HEK293T (cell line): ENCODE data around the gene EXOC3L4.

ENCODE experiments used
- CTCF ChIA-PET: fragments of 350-600 bp; formaldehyde crosslinking; extraction: SDS; loops from one replicate; lab custom pipeline; 2021; ENCODE audit warnings: antibody characterized with exemption, inconsistent platforms; lab: Yijun Ruan, JAX
- POLR2A ChIA-PET: fragments of 350-600 bp; formaldehyde crosslinking; extraction: SDS; loops from one replicate; lab custom pipeline; 2020; ENCODE audit warnings: antibody characterized with exemption, inconsistent platforms; lab: Yijun Ruan, JAX
- DNase-seq: peaks from one replicate; pipeline ENCODE4 v3.0.0; 2012; ENCODE audit warnings: mixed read lengths; ENCODE audit errors: extremely low spot score
- ARNT ChIP-seq: fragments of 450-650 bp; IDR thresholded peaks from 2 replicates; pipeline ENCODE4 v1.6.1; 2017; ENCODE audit warnings: mild to moderate bottlenecking
- BHLHE40 ChIP-seq: fragments of 450-650 bp; IDR thresholded peaks from 2 replicates; pipeline ENCODE4 v1.6.1; 2016; ENCODE audit warnings: mild to moderate bottlenecking, moderate library complexity, borderline replicate concordance
- CTBP1 ChIP-seq: fragments of 450-650 bp; IDR thresholded peaks from 2 replicates; pipeline ENCODE4 v1.6.1; 2016; ENCODE audit warnings: borderline replicate concordance
- ELF4 ChIP-seq: fragments of 450-650 bp; IDR thresholded peaks from 2 replicates; pipeline ENCODE4 v1.6.1; 2017; ENCODE audit warnings: antibody characterized with exemption
- FOXA1 ChIP-seq: fragments of 450-650 bp; IDR thresholded peaks from 2 replicates; pipeline ENCODE4 v1.6.1; 2016; ENCODE audit warnings: mild to moderate bottlenecking
- FOXK2 ChIP-seq: fragments of 450-650 bp; IDR thresholded peaks from 2 replicates; pipeline ENCODE4 v1.6.1; 2016; ENCODE audit warnings: mild to moderate bottlenecking
- FOXM1 ChIP-seq: fragments of 450-650 bp; IDR thresholded peaks from 2 replicates; pipeline ENCODE4 v1.6.1; 2017; ENCODE audit warnings: mild to moderate bottlenecking, borderline replicate concordance
- HDGF ChIP-seq: fragments of 450-650 bp; IDR thresholded peaks from 2 replicates; pipeline ENCODE4 v1.6.1; 2017; ENCODE audit warnings: antibody characterized with exemption, borderline replicate concordance
- L3MBTL2 ChIP-seq: fragments of 450-650 bp; conservative IDR thresholded peaks from 2 replicates; pipeline ENCODE4 v1.6.1; 2016; ENCODE audit warnings: mild to moderate bottlenecking
- LEF1 ChIP-seq: fragments of 450-650 bp; IDR thresholded peaks from 2 replicates; pipeline ENCODE4 v1.6.1; 2017; ENCODE audit warnings: mild to moderate bottlenecking, borderline replicate concordance
- NFRKB ChIP-seq: fragments of 450-650 bp; IDR thresholded peaks from 2 replicates; pipeline ENCODE4 v1.6.1; 2016; ENCODE audit warnings: mild to moderate bottlenecking, moderate library complexity
- SP1 ChIP-seq: fragments of 450-650 bp; IDR thresholded peaks from 2 replicates; pipeline ENCODE4 v1.6.1; 2017
- SUZ12 ChIP-seq: fragments of 450-650 bp; IDR thresholded peaks from 2 replicates; pipeline ENCODE4 v1.6.1; 2016; ENCODE audit warnings: mild to moderate bottlenecking
- TARDBP ChIP-seq: fragments of 450-650 bp; IDR thresholded peaks from 2 replicates; pipeline ENCODE4 v1.6.1; 2016
- ZNF384 ChIP-seq: fragments of 450-650 bp; IDR thresholded peaks from 2 replicates; pipeline ENCODE4 v1.6.1; 2016
- TF ChIP-seq, protein P1 (sequence below): fragments of 450-650 bp; IDR thresholded peaks from 2 replicates; pipeline ENCODE4 v1.6.1; 2016

Gene EXOC3L4

DNA sequence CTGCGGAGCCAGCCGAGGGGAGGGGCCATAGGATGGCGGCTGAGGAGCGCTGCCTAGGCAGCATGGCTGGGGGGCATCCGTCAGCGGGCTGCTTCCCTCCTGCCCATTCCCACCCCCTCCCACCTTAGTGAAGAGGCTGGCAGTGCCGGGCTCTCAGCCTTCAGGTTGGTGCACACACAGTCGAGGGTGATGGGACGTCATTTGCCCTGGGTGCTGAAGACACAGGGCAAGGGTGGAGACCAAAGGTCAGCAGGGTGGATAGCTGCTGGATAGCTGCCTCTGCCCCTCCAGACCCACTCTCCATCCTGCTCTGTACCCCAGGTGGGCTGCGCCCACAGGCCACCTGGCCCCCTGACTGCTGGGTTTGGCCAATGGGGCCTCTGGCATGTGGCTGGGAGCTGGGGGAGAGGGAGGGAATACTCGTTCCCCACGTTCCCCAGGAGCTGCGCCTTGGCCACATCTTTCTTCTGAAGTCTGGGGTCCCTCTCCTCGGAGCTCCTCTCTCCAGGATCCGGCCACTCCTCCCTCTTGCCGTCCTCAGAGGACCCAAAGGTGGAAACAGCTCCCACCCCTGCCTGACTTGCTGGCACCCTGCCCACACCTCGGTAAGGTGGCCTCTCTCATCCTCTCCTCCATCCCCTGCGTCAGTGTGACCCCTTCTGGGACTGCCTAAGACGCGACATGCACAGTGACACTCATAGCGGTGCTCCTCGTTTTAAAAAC, 26.0 kb upstream of the EXOC3L4 start:
- CTCF ChIA-PET = no interaction called here
- POLR2A ChIA-PET = interaction anchor here (1.5 kb wide), 1 partner anchor 12 kb away, joined by 5 read pairs; no protein-coding TSS in a partner anchor
- no peak for DNase-seq
- no peak for TF ChIP-seq HDGF
- TF ChIP-seq FOXA1 = no peak
- TF ChIP-seq ARNT = no peak
- TF ChIP-seq L3MBTL2 = no peak
- TF ChIP-seq LEF1 = no peak

DNA sequence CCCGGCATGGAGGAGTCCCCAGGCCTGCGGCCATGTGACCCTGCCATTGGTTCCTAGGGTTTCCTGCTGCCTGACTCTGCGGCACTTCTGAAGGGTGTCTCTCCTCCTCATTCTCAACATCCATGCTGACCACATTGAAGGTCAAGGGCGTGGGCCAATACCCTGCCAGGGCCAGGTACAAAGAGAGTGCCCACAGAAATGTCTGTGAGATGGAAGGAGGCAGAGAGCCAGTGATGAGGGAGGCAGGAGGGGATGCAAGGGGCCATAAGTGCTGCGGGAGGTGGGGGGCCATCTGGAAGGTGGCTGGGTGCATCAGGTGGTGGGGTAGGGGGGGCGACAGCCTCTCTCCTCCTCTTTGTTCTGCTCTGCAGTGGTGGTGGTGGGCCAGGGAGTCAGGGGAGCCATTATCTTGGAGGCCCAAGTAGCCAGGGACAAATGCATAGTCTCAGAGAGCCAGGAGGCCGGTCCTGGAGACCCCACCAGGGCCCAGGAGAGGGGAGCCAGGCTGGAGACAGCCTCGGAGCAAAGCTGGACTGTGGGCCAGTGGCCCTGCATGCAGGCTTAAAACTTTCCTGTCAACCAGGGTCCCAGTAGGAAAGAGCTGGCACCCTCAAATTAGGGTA, 24.2 kb upstream of the EXOC3L4 start:
- ChIA-PET POLR2A (no interaction called here), CTCF (no interaction called here)
- TF ChIP-seq FOXM1 = no peak
- no peak for TF ChIP-seq FOXA1
- TF ChIP-seq LEF1 = no peak
- TF ChIP-seq ARNT = no peak
- no peak for TF ChIP-seq BHLHE40
- no peak for TF ChIP-seq FOXK2
- TF ChIP-seq NFRKB = no peak
- TF ChIP-seq L3MBTL2 = no peak
- TF ChIP-seq SUZ12 = no peak
- TF ChIP-seq TARDBP = no peak
- TF ChIP-seq ZNF384 = no peak
- no peak for TF ChIP-seq ELF4
- DNase-seq = no peak

- CTCF ChIA-PET = no interaction called here
- POLR2A ChIA-PET = no interaction called here
- no peak for DNase-seq
- no peak for TF ChIP-seq FOXK2
- no peak for TF ChIP-seq SP1
- TF ChIP-seq, protein P1, sequence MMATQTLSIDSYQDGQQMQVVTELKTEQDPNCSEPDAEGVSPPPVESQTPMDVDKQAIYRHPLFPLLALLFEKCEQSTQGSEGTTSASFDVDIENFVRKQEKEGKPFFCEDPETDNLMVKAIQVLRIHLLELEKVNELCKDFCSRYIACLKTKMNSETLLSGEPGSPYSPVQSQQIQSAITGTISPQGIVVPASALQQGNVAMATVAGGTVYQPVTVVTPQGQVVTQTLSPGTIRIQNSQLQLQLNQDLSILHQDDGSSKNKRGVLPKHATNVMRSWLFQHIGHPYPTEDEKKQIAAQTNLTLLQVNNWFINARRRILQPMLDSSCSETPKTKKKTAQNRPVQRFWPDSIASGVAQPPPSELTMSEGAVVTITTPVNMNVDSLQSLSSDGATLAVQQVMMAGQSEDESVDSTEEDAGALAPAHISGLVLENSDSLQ = no peak
- TF ChIP-seq TARDBP = no peak
- no peak for TF ChIP-seq CTBP1
- TF ChIP-seq LEF1 = no peak
- no peak for TF ChIP-seq HDGF
- no peak for TF ChIP-seq NFRKB
- no peak for TF ChIP-seq L3MBTL2
- no peak for TF ChIP-seq FOXM1
- no peak for TF ChIP-seq FOXA1
- TF ChIP-seq ZNF384 = no peak
- no peak for TF ChIP-seq BHLHE40
These were observed 23.5 kb upstream of the EXOC3L4 start for GRCh38 chr14:103070971-103071542.

GRCh38 chr14:103071544-103072251, 22.8 kb upstream of the EXOC3L4 start:
- no peak for DNase-seq
- POLR2A ChIA-PET = no interaction called here
- CTCF ChIA-PET = no interaction called here
- TF ChIP-seq SUZ12 = no peak
- TF ChIP-seq ARNT = no peak
- TF ChIP-seq CTBP1 = no peak
- no peak for TF ChIP-seq FOXK2
- TF ChIP-seq L3MBTL2 = no peak
- TF ChIP-seq LEF1 = no peak
- no peak for TF ChIP-seq FOXM1
- no peak for TF ChIP-seq ELF4
- no peak for TF ChIP-seq NFRKB
- TF ChIP-seq HDGF = no peak
- no peak for TF ChIP-seq BHLHE40
- no peak for TF ChIP-seq ZNF384
- TF ChIP-seq TARDBP = no peak
- TF ChIP-seq FOXA1 = no peak
- TF ChIP-seq SP1 = no peak

GRCh38 chr14:103072595-103073366, 21.7 kb upstream of the EXOC3L4 start:
- ChIA-PET CTCF (no interaction called here), POLR2A (no interaction called here)
- DNase-seq = no peak
- TF ChIP-seq BHLHE40 (no peak), NFRKB (no peak), HDGF (no peak), FOXK2 (no peak), FOXM1 (no peak), TARDBP (no peak), ARNT (no peak), ZNF384 (no peak), CTBP1 (no peak)
- TF ChIP-seq, protein P1 = no peak
